Activated CD8-positive, alpha-beta memory T cell treated with anti-CD3 and anti-CD28 coated beads for 4 hours (primary cell): ENCODE measurements around the gene DNAJA2.
"Not testable (repeated sequence)": the region's sequence is repeated elsewhere in the genome, so short reads cannot be mapped to it uniquely, and the experiment has no call there.

Experiments
- DNase-seq, 2 donors: peaks; one replicate each; pipeline ENCODE4 v3.0.0-alpha.2; 2020; ENCODE audit warnings: low read depth in 2 of 2

DNAJA2 gene

GRCh38 chr16:46973207-46973995, at the start of gene DNAJA2:
DNAJA2 (minus strand) TSS chr16:46973674; CDS start chr16:46973572, 102 bp downstream.
- DNase-seq, result peak; percentile 77 to 83

- no peak for DNase-seq
These were observed 46.1 kb upstream of the DNAJA2 start for GRCh38 chr16:47019568-47019967.

GRCh38 chr16:47018223-47018891, 44.9 kb upstream of the DNAJA2 start:
- no peak for DNase-seq

- DNase-seq, result no peak
These were observed 44.2 kb upstream of the DNAJA2 start for GRCh38 chr16:47017636-47018035.

GRCh38 chr16:47016700-47017133, 43.2 kb upstream of the DNAJA2 start:
- DNase-seq, result no peak

- no peak for DNase-seq
These were observed 40.4 kb upstream of the DNAJA2 start for GRCh38 chr16:47013910-47014309.

GRCh38 chr16:47013172-47013571, 39.7 kb upstream of the DNAJA2 start:
- no peak for DNase-seq

GRCh38 chr16:47010812-47011211, 37.3 kb upstream of the DNAJA2 start:
- DNase-seq, result not testable (repeated sequence)

GRCh38 chr16:47008612-47009011, 35.1 kb upstream of the DNAJA2 start:
- DNase-seq, result no peak

GRCh38 chr16:47008174-47008573, 34.7 kb upstream of the DNAJA2 start:
- no peak for DNase-seq

- no peak for DNase-seq
These were observed 31.2 kb upstream of the DNAJA2 start for GRCh38 chr16:47004652-47005051.

- DNase-seq, result not testable (repeated sequence)
These were observed 26.6 kb upstream of the DNAJA2 start for GRCh38 chr16:47000066-47000465.

GRCh38 chr16:46997844-46998243, 24.4 kb upstream of the DNAJA2 start:
- DNase-seq, result no peak

GRCh38 chr16:46996952-46997458, 23.5 kb upstream of the DNAJA2 start:
- no peak for DNase-seq

GRCh38 chr16:46996391-46996790, 22.9 kb upstream of the DNAJA2 start:
- no peak for DNase-seq

GRCh38 chr16:46991729-46992704, 18.5 kb upstream of the DNAJA2 start:
- no peak for DNase-seq

- no peak for DNase-seq
These were observed 13.4 kb upstream of the DNAJA2 start for GRCh38 chr16:46986896-46987295.

- DNase-seq, result no peak
These were observed 13.0 kb upstream of the DNAJA2 start for GRCh38 chr16:46986438-46986837.

GRCh38 chr16:46982335-46982734, 8.9 kb upstream of the DNAJA2 start:
- DNase-seq, result no peak

- DNase-seq, result no peak
These were observed 7.5 kb upstream of the DNAJA2 start for GRCh38 chr16:46980926-46981325.

- DNase-seq, result no peak
These were observed 3.1 kb upstream of the DNAJA2 start for GRCh38 chr16:46976550-46976949.
